ENCODE data around the gene GRM8. TPM values are rescaled to one million over a fixed set of nuclear protein-coding genes. Genes with fewer than 3 reads are reported as not detected.

GRM8 gene
- total and polyA plus RNA-seq, 10 of the 15 experiments (the other 5 are each of a cell fraction or from before 2014, with no cell fraction given), result 0.33 to 7.1 (median 0.45) TPM; not detected in 2

DNA sequence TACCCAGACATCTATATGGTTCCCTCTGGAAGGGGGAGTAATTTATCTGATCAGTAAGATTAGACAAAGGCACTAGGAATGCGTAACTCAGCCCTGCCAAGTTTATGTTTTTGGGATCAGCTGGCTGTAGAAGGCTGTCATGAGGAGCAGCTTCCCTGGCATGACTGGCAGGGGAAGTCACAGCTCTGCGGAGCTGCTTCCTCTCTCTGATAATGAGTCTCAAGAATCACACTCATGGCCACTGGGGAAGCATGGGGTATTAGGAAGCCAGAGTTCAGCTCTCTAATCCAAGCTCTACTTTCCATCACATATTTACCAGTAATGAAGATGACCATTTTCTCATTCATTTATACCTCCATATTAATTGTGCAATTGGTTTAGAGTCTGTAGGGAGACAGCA lies 758.9 kb downstream of the GRM8 start (continued):
- no peak for TF ChIP-seq USF1 (IDR thresholded peaks at IDR 0.05; ENCODE audit: borderline replicate concordance, extremely low read length, insufficient read depth, low read depth, low read length)
- TF ChIP-seq NR2F1 (conservative IDR thresholded peaks at IDR 0.05), result no peak
- no peak for TF ChIP-seq KDM1A (IDR thresholded peaks at IDR 0.05; ENCODE audit: borderline replicate concordance)
- TF ChIP-seq POLR2AphosphoS5 (IDR thresholded peaks at IDR 0.05; ENCODE audit: low read length), result no peak
- TF ChIP-seq IRF4 (IDR thresholded peaks at IDR 0.05; ENCODE audit: low read depth, low read length), result no peak
- no peak for TF ChIP-seq NFYB (IDR thresholded peaks at IDR 0.05; ENCODE audit: insufficient read depth, low read depth, low read length)
- TF ChIP-seq, protein P1, sequence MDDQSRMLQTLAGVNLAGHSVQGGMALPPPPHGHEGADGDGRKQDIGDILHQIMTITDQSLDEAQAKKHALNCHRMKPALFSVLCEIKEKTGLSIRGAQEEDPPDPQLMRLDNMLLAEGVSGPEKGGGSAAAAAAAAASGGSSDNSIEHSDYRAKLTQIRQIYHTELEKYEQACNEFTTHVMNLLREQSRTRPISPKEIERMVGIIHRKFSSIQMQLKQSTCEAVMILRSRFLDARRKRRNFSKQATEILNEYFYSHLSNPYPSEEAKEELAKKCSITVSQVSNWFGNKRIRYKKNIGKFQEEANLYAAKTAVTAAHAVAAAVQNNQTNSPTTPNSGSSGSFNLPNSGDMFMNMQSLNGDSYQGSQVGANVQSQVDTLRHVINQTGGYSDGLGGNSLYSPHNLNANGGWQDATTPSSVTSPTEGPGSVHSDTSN (IDR thresholded peaks at IDR 0.05; ENCODE audit: insufficient replicate concordance, low read depth, low read length), result no peak
- no peak for TF ChIP-seq SREBF1 (IDR thresholded peaks at IDR 0.05; ENCODE audit: low read length)
- no peak for TF ChIP-seq EGR1 (IDR thresholded peaks at IDR 0.05; ENCODE audit: borderline replicate concordance in 1 of 2, low read depth in 2 of 2, low read length in 2 of 2)
- TF ChIP-seq SP1 (IDR thresholded peaks at IDR 0.05; ENCODE audit: low read depth, low read length), result no peak

GRCh38 chr7:126489874-126490273 lies 762.9 kb downstream of the GRM8 start:
- Histone ChIP-seq H3K4me1 (ENCODE audit: control insufficient read depth, insufficient read depth, low read length) (no peaks in the 10 kb centered on the region), H2AFZ (ENCODE audit: control insufficient read depth, low read depth, low read length) (no peak overlapping the region), H3K9ac (ENCODE audit: control insufficient read depth, insufficient read depth, low read length) (no peak overlapping the region), H3K27ac (ENCODE audit: control insufficient read depth, insufficient read depth) (no peak overlapping the region), H3K27me3 (replicated peaks in 1 of 2; ENCODE audit: control insufficient read depth in 2 of 2, insufficient read depth in 2 of 2, low read length in 1 of 2) (no peaks in the 10 kb centered on the region), H3K9me3 (replicated peaks; ENCODE audit: control insufficient read depth, insufficient read depth, low read length) (peaks cover 1% of the 10 kb centered on the region; the same call in 2 of the 3 replicates), H3K36me3 (ENCODE audit: control insufficient read depth in 2 of 2, insufficient read depth in 2 of 2, low read length in 1 of 2) (no peaks in the 10 kb centered on the region), H4K20me1 (ENCODE audit: control insufficient read depth, insufficient read depth) (no peaks in the 10 kb centered on the region), H3K4me2 (ENCODE audit: control insufficient read depth, insufficient read depth) (no peak overlapping the region), H3K4me3 (no peak overlapping the region), H3K79me2 (ENCODE audit: control insufficient read depth, insufficient read depth, low read length) (no peaks in the 10 kb centered on the region)
- WGBS (ENCODE audit: insufficient coverage, insufficient replicate concordance, low lambda C conversion rate, missing lambda C conversion rate), result 89% methylated on average over 2 of the region's 2 CpGs
- in situ Hi-C loops (cut with MboI), result no loop called here
- CTCF ChIA-PET, result no interaction called here
- BruUV-seq (replicated peaks), result no TSS peak
- FAIRE-seq, result no peak
- DNase-seq (ENCODE audit: low read depth, low spot score), result no peak
- POLR2A ChIA-PET, result no interaction called here
- no peak for ATAC-seq
- SMC1A ChIA-PET (ENCODE audit: uncharacterized antibody, unreplicated experiment), result no interaction called here
- RAD21 ChIA-PET (ENCODE audit: unreplicated experiment), result no interaction called here
- intact Hi-C loops (cut with micrococcal nuclease; ENCODE audit: unreplicated experiment), result no loop called here
- TF ChIP-seq RBBP5 (conservative IDR thresholded peaks at IDR 0.05), result no peak
- TF ChIP-seq IKZF1 (conservative IDR thresholded peaks at IDR 0.05), result no peak
- TF ChIP-seq STAT3 (IDR thresholded peaks at IDR 0.05; ENCODE audit: low read depth, low read length), result no peak
- TF ChIP-seq, protein P2, sequence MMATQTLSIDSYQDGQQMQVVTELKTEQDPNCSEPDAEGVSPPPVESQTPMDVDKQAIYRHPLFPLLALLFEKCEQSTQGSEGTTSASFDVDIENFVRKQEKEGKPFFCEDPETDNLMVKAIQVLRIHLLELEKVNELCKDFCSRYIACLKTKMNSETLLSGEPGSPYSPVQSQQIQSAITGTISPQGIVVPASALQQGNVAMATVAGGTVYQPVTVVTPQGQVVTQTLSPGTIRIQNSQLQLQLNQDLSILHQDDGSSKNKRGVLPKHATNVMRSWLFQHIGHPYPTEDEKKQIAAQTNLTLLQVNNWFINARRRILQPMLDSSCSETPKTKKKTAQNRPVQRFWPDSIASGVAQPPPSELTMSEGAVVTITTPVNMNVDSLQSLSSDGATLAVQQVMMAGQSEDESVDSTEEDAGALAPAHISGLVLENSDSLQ (IDR thresholded peaks at IDR 0.05), result no peak
- TF ChIP-seq TBL1XR1 (IDR thresholded peaks at IDR 0.05; ENCODE audit: low read depth, low read length), result no peak
- TF ChIP-seq PML (IDR thresholded peaks at IDR 0.05; ENCODE audit: low read length), result no peak
- TF ChIP-seq SIN3A (IDR thresholded peaks at IDR 0.05; ENCODE audit: low read depth, low read length), result no peak
- no peak for TF ChIP-seq MEF2B (IDR thresholded peaks at IDR 0.05; ENCODE audit: partially characterized antibody, poor library complexity, severe bottlenecking)
- TF ChIP-seq NR2C2 (IDR thresholded peaks at IDR 0.05; ENCODE audit: borderline replicate concordance, control insufficient read depth, insufficient read length, low read depth), result no peak
- TF ChIP-seq IKZF2 (IDR thresholded peaks at IDR 0.05), result no peak
- TF ChIP-seq YY1 (IDR thresholded peaks at IDR 0.05; ENCODE audit: low read depth, low read length), result no peak
- no peak for TF ChIP-seq STAT1 (conservative IDR thresholded peaks at IDR 0.05)
- no peak for TF ChIP-seq IRF5 (IDR thresholded peaks at IDR 0.05; ENCODE audit: borderline replicate concordance)

All from GM12878 (cell line).